Neural cell (in vitro differentiated cells): ENCODE measurements around the gene ECE1. TPM values are rescaled to one million over a fixed set of nuclear protein-coding genes. Genes with fewer than 3 reads are reported as not detected.
A peak's percentile ranks its signal among the peaks of the same experiment; 100 is the strongest.

Source experiments
- H2AFZ ChIP-seq: fragments of 200-600, 300-800 bp; sonication (generic), shearing (Covaris generic); 2 replicates; pipeline ENCODE4 v1.6.0; 2014; ENCODE audit warnings: low read depth, mild to moderate bottlenecking, antibody characterized with exemption, low read length, moderate library complexity
- H3F3A ChIP-seq: fragments of 200-600 bp; shearing (Covaris generic); 2 replicates; pipeline ENCODE4 v1.6.1; 2016; ENCODE audit warnings: mild to moderate bottlenecking, moderate library complexity, mixed read lengths, antibody characterized with exemption, low read length; ENCODE audit not compliant: insufficient read depth, poor library complexity, severe bottlenecking
- H3K27ac ChIP-seq: fragments of 200-600, 300-800 bp; sonication (generic), shearing (Covaris generic); 2 replicates; pipeline ENCODE4 v1.5.1; 2014; ENCODE audit warnings: mild to moderate bottlenecking, low read length, moderate library complexity
- H3K27me3 ChIP-seq: fragments of 300-800, 200-600 bp; sonication (generic), shearing (Covaris generic); 2 replicates; pipeline ENCODE4 v1.6.0; 2014; ENCODE audit warnings: mild to moderate bottlenecking, low read depth, low read length, moderate library complexity; ENCODE audit not compliant: insufficient read depth
- H3K36me3 ChIP-seq: fragments of 300-800, 200-600 bp; sonication (generic), shearing (Covaris generic); 2 replicates; pipeline ENCODE4 v1.5.1; 2014; ENCODE audit warnings: mild to moderate bottlenecking, antibody characterized with exemption, low read length, moderate library complexity; ENCODE audit not compliant: insufficient read depth
- H3K4me2 ChIP-seq: fragments of 300-800, 200-600 bp; sonication (generic), shearing (Covaris generic); 2 replicates; pipeline ENCODE4 v1.6.0; 2014; ENCODE audit warnings: mild to moderate bottlenecking, low read length
- H3K4me3 ChIP-seq: fragments of 300-800, 200-600 bp; sonication (generic), shearing (Covaris generic); 2 replicates; pipeline ENCODE4 v1.5.1; 2014; ENCODE audit warnings: mild to moderate bottlenecking, low read length, moderate library complexity
- H3K79me2 ChIP-seq: fragments of 200-600 bp; shearing (Covaris generic); replicated peaks from 2 replicates; pipeline ENCODE4 v1.6.0; 2014; ENCODE audit warnings: mild to moderate bottlenecking, low read length, moderate library complexity; ENCODE audit not compliant: insufficient read depth
- H3K9ac ChIP-seq: fragments of 300-800, 200-600 bp; sonication (generic), shearing (Covaris generic); 2 replicates; pipeline ENCODE4 v1.6.1; 2016; ENCODE audit warnings: mild to moderate bottlenecking, low read length, mixed read lengths
- H3K9me2 ChIP-seq: fragments of 200-600 bp; shearing (Covaris generic); 2 replicates; pipeline ENCODE4 v1.6.1; 2016; ENCODE audit warnings: mild to moderate bottlenecking, low read length, mixed read lengths; ENCODE audit not compliant: insufficient read depth
- H3K9me3 ChIP-seq: fragments of 200-600, 300-800 bp; sonication (generic), shearing (Covaris generic); 2 replicates; pipeline ENCODE4 v1.6.1; 2016; ENCODE audit warnings: mild to moderate bottlenecking, mixed run types, low read length, moderate library complexity, mixed read lengths
- H4K20me1 ChIP-seq: fragments of 200-600 bp; shearing (Covaris generic); 2 replicates; pipeline ENCODE4 v1.6.1; 2016; ENCODE audit warnings: mild to moderate bottlenecking, mixed run types; ENCODE audit not compliant: insufficient read depth
- CTCF ChIP-seq: fragments of 450-650 bp; IDR thresholded peaks from 2 replicates; pipeline ENCODE4 v1.5.1; 2014; ENCODE audit warnings: antibody characterized with exemption, mild to moderate bottlenecking, moderate library complexity; ENCODE audit not compliant: poor library complexity, severe bottlenecking
- EP300 ChIP-seq: fragments of 450-650 bp; conservative IDR thresholded peaks from 2 replicates; pipeline ENCODE4 v1.6.1; 2014; ENCODE audit warnings: antibody characterized with exemption, mild to moderate bottlenecking, moderate library complexity; ENCODE audit not compliant: poor library complexity, severe bottlenecking
- EZH2 ChIP-seq: fragments of 200-600, 300-800 bp; shearing (Covaris generic), sonication (generic); IDR thresholded peaks from 2 replicates; pipeline ENCODE4 v1.6.1; 2014; ENCODE audit warnings: antibody characterized with exemption, low read length, borderline replicate concordance, mild to moderate bottlenecking; ENCODE audit not compliant: insufficient read depth, poor library complexity, severe bottlenecking
- MXI1 ChIP-seq: fragments of 450-650 bp; conservative IDR thresholded peaks from 2 replicates; pipeline ENCODE4 v1.6.1; 2014; ENCODE audit warnings: antibody characterized with exemption, mild to moderate bottlenecking; ENCODE audit not compliant: poor library complexity, severe bottlenecking
- POLR2AphosphoS5 ChIP-seq: IDR thresholded peaks from 2 replicates; pipeline ENCODE4 v1.6.1; 2012
- RAD21 ChIP-seq: fragments of 450-650 bp; conservative IDR thresholded peaks from 2 replicates; pipeline ENCODE4 v1.6.1; 2014; ENCODE audit warnings: antibody characterized with exemption, mild to moderate bottlenecking, moderate library complexity
- SMC3 ChIP-seq: fragments of 450-650 bp; conservative IDR thresholded peaks from 2 replicates; pipeline ENCODE4 v1.6.1; 2014; ENCODE audit warnings: antibody characterized with exemption, mild to moderate bottlenecking, moderate library complexity; ENCODE audit not compliant: poor library complexity
- TAF1 ChIP-seq: IDR thresholded peaks from 2 replicates; pipeline ENCODE4 v1.6.1; 2012; ENCODE audit warnings: low read depth
- polyA plus RNA-seq: library from polyadenylated mRNA; depleted of rRNA; stranded (reverse); fragments of >200 nt; gene quantifications from 2 replicates; pipeline ENCODE4 v1.2.3, GENCODE V29; 2014
- TF ChIP-seq, protein P1 (sequence below): IDR thresholded peaks from 2 replicates; pipeline ENCODE4 v1.6.1; 2012; ENCODE audit warnings: borderline replicate concordance

ECE1 gene
- polyA plus RNA-seq, 1 donor from 2014 or later, result 7.8 TPM

DNA sequence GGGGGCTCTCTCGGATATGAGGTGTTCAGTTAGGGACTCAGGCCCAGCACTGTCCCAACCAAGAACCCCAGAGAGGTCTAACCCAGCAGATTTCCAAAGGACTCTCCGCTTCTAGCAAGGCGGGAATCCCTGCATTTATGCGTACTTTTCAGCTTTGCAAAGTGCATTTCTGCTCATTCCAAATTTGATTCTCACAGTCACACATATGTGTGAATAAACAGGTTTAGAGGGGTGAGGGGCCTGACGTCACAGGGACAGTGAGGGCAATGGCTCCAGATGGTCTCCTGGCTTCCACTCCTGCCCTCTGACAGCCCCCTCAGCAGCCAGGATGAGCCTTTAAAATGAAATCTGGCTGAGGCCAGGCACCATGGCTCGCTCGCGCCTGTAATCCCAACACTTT, 921 bp upstream of the ECE1 start:
- Histone ChIP-seq H3K9ac (no peak overlapping the region), H3K79me2 (no peaks in the 10 kb centered on the region), H3K36me3 (no peaks in the 10 kb centered on the region), H3F3A (no peaks in the 10 kb centered on the region), H4K20me1 (no peaks in the 10 kb centered on the region), H3K9me3 (no peaks in the 10 kb centered on the region), H3K4me3 (peak overlapping the region; percentile 67), H3K4me2 (no peak overlapping the region), H2AFZ (no peak overlapping the region), H3K9me2 (no peaks in the 10 kb centered on the region), H3K27ac (no peak overlapping the region), H3K27me3 (peaks cover 13% of the 10 kb centered on the region)
- no peak for TF ChIP-seq MXI1
- TF ChIP-seq, protein P1, sequence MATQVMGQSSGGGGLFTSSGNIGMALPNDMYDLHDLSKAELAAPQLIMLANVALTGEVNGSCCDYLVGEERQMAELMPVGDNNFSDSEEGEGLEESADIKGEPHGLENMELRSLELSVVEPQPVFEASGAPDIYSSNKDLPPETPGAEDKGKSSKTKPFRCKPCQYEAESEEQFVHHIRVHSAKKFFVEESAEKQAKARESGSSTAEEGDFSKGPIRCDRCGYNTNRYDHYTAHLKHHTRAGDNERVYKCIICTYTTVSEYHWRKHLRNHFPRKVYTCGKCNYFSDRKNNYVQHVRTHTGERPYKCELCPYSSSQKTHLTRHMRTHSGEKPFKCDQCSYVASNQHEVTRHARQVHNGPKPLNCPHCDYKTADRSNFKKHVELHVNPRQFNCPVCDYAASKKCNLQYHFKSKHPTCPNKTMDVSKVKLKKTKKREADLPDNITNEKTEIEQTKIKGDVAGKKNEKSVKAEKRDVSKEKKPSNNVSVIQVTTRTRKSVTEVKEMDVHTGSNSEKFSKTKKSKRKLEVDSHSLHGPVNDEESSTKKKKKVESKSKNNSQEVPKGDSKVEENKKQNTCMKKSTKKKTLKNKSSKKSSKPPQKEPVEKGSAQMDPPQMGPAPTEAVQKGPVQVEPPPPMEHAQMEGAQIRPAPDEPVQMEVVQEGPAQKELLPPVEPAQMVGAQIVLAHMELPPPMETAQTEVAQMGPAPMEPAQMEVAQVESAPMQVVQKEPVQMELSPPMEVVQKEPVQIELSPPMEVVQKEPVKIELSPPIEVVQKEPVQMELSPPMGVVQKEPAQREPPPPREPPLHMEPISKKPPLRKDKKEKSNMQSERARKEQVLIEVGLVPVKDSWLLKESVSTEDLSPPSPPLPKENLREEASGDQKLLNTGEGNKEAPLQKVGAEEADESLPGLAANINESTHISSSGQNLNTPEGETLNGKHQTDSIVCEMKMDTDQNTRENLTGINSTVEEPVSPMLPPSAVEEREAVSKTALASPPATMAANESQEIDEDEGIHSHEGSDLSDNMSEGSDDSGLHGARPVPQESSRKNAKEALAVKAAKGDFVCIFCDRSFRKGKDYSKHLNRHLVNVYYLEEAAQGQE, result no peak
- TF ChIP-seq RAD21, result no peak
- TF ChIP-seq CTCF, result no peak
- no peak for TF ChIP-seq TAF1
- TF ChIP-seq POLR2AphosphoS5, result no peak
- no peak for TF ChIP-seq EZH2
- no peak for TF ChIP-seq SMC3
- TF ChIP-seq EP300, result no peak

- no peak overlapping the region for H2AFZ ChIP-seq
- no peak for TF ChIP-seq RAD21
- TF ChIP-seq TAF1, result no peak
- no peak for TF ChIP-seq SMC3
- no peak for TF ChIP-seq EZH2
- no peak for TF ChIP-seq EP300
- no peaks in the 10 kb centered on the region for H3K9me3 ChIP-seq
- H3K4me3 ChIP-seq, result peak overlapping the region; percentile 67
- H4K20me1 ChIP-seq, result no peaks in the 10 kb centered on the region
- no peak overlapping the region for H3K4me2 ChIP-seq
- peaks cover 13% of the 10 kb centered on the region for H3K27me3 ChIP-seq
- H3K9ac ChIP-seq, result peak overlapping the region; percentile 61
- no peaks in the 10 kb centered on the region for H3K79me2 ChIP-seq
- no peaks in the 10 kb centered on the region for H3K36me3 ChIP-seq
- no peaks in the 10 kb centered on the region for H3F3A ChIP-seq
- H3K9me2 ChIP-seq, result no peaks in the 10 kb centered on the region
- no peak overlapping the region for H3K27ac ChIP-seq
Measured at GRCh38 chr1:21290546-21290944, 282 bp upstream of the ECE1 start.
